HFFc6 (cell line): ENCODE results near the gene URGCP. TPM values are rescaled to one million over a fixed set of nuclear protein-coding genes. Genes with fewer than 3 reads are reported as not detected.

Experiments
- DNase-seq: peaks from one replicate; pipeline ENCODE4 v3.0.0-alpha.2; 2018
- H3K27ac Mint-ChIP-seq: 2 replicates; pipeline ENCODE4 v1.8.0; 2020; ENCODE audit warnings: mild to moderate bottlenecking, mixed read lengths
- H3K27me3 Mint-ChIP-seq: 2 replicates; pipeline ENCODE4 v1.8.0; 2021; ENCODE audit warnings: mild to moderate bottlenecking, moderate library complexity, mixed read lengths; ENCODE audit not compliant: insufficient read depth
- H3K36me3 Mint-ChIP-seq: 2 replicates; pipeline ENCODE4 v1.8.0; 2021; ENCODE audit warnings: low read depth, mixed read lengths
- H3K4me1 Mint-ChIP-seq: 2 replicates; pipeline ENCODE4 v1.8.0; 2020; ENCODE audit warnings: low read depth, mixed read lengths
- H3K4me3 Mint-ChIP-seq: 2 replicates; pipeline ENCODE4 v1.8.0; 2020; ENCODE audit warnings: mild to moderate bottlenecking, moderate library complexity, mixed read lengths
- H3K9me3 Mint-ChIP-seq: 2 replicates; pipeline ENCODE4 v1.8.0; 2020; ENCODE audit warnings: mild to moderate bottlenecking, mixed read lengths
- total RNA-seq, 6 experiments: library from RNA; stranded (reverse); fragmentation: NEBNext Ultra II Directional; extraction: Animal tissue kit (Norgen Biotek cat#: 25700); gene quantifications; 2 replicates in 1 of 6; 3 replicates in 5 of 6; pipeline ENCODE4 v1.2.3, GENCODE V29; 2021
- TF ChIP-seq, protein P1 (sequence below): fragments of 200-600 bp; sonication (generic); IDR thresholded peaks from 2 replicates; pipeline ENCODE4 v1.5.0; 2021; ENCODE audit warnings: antibody characterized with exemption, mild to moderate bottlenecking

The URGCP gene
- total RNA-seq, 6 experiments from 2014 or later: 41.4 to 53.2 (median 43.2) TPM

GRCh38 chr7:43888993-43889945 lies 17.1 kb downstream of the URGCP start:
- DNase-seq: no peak
- Mint-ChIP-seq H3K36me3 (peaks cover 21% of the 10 kb centered on the region), H3K27me3 (peaks cover 1% of the 10 kb centered on the region), H3K27ac (peak overlapping the region; percentile 62), H3K4me1 (peaks cover 47% of the 10 kb centered on the region), H3K4me3 (peak overlapping the region; percentile 42), H3K9me3 (no peaks in the 10 kb centered on the region)
- TF ChIP-seq, protein P1, sequence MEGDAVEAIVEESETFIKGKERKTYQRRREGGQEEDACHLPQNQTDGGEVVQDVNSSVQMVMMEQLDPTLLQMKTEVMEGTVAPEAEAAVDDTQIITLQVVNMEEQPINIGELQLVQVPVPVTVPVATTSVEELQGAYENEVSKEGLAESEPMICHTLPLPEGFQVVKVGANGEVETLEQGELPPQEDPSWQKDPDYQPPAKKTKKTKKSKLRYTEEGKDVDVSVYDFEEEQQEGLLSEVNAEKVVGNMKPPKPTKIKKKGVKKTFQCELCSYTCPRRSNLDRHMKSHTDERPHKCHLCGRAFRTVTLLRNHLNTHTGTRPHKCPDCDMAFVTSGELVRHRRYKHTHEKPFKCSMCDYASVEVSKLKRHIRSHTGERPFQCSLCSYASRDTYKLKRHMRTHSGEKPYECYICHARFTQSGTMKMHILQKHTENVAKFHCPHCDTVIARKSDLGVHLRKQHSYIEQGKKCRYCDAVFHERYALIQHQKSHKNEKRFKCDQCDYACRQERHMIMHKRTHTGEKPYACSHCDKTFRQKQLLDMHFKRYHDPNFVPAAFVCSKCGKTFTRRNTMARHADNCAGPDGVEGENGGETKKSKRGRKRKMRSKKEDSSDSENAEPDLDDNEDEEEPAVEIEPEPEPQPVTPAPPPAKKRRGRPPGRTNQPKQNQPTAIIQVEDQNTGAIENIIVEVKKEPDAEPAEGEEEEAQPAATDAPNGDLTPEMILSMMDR: no peak

- no peak for DNase-seq
- Mint-ChIP-seq H3K27me3 (no peaks in the 10 kb centered on the region; the same call in 1 of the 2 replicates), H3K9me3 (no peaks in the 10 kb centered on the region), H3K4me3 (no peak overlapping the region), H3K36me3 (peaks cover 48% of the 10 kb centered on the region), H3K27ac (no peak overlapping the region; the same call in 1 of the 2 replicates), H3K4me1 (peaks cover 64% of the 10 kb centered on the region)
- TF ChIP-seq, protein P1: no peak
Observed at GRCh38 chr7:43884617-43885016, 21.8 kb downstream of the URGCP start.

DNA sequence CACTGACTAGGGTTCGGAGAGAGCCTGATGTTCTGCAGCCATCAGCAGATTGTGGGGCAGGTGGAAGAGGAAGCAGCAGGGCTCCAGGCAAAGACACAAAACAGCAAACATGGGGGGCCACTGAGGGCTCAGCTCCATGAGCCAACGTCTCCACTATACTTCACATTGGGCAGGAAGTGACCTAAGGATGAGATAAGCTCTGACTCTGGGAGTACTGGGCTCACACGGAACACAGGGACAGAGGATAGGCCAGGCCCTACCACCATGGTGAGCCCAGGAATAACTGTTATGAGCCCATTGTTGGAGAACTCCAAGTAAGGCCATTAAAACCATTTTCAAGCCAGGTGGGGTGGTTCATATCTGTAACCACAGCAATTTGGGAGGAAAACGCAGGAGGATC lies 22.2 kb downstream of the URGCP start:
- H3K27me3 Mint-ChIP-seq: no peaks in the 10 kb centered on the region; the same call in 1 of the 2 replicates
- peaks cover 64% of the 10 kb centered on the region for H3K4me1 Mint-ChIP-seq
- H3K27ac Mint-ChIP-seq: peak overlapping the region; percentile 44
- no peak for DNase-seq
- TF ChIP-seq, protein P1: no peak
- H3K9me3 Mint-ChIP-seq: no peaks in the 10 kb centered on the region
- peaks cover 50% of the 10 kb centered on the region for H3K36me3 Mint-ChIP-seq
- no peak overlapping the region; the same call in 1 of the 2 replicates for H3K4me3 Mint-ChIP-seq

DNA sequence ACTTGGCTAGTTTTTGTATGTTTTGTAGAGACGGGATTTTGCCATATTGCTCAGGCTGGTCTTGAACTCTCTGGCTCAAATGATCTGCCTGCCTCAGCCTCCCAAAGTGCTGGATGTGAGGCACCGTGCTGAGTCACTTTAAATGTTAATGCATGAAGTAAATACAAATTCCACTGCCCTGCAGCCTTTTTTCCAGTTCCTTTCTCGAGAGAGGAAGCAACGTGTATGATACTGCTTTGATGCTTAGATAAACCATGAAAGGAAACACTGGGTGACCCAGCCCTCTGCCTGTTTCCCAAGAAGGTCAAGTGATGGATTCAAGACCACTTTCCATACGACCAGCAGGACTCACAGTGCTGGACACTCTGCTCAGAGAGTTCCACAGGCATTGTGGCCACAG lies 25.8 kb downstream of the URGCP start:
- Mint-ChIP-seq H3K4me1 (peaks cover 63% of the 10 kb centered on the region), H3K36me3 (peaks cover 77% of the 10 kb centered on the region), H3K9me3 (no peaks in the 10 kb centered on the region), H3K4me3 (peak overlapping the region; percentile 71), H3K27me3 (no peaks in the 10 kb centered on the region; the same call in 1 of the 2 replicates), H3K27ac (peak overlapping the region; percentile 87)
- DNase-seq: peak; percentile 84
- TF ChIP-seq, protein P1: no peak

- DNase-seq: peak; percentile 85
- H3K36me3 Mint-ChIP-seq: peaks cover 74% of the 10 kb centered on the region
- no peaks in the 10 kb centered on the region; the same call in 1 of the 2 replicates for H3K27me3 Mint-ChIP-seq
- H3K9me3 Mint-ChIP-seq: no peaks in the 10 kb centered on the region
- H3K4me1 Mint-ChIP-seq: peaks cover 66% of the 10 kb centered on the region
- peak overlapping the region; percentile 87 for H3K27ac Mint-ChIP-seq
- peak overlapping the region; percentile 34; the same call in 1 of the 2 replicates for H3K4me3 Mint-ChIP-seq
- TF ChIP-seq, protein P1: no peak
Observed at GRCh38 chr7:43879477-43879876, 26.9 kb downstream of the URGCP start.
